ENCODE data around the gene CD33. TPM values are rescaled to one million over a fixed set of nuclear protein-coding genes. Genes with fewer than 3 reads are reported as not detected.

CD33 gene
- total and polyA plus RNA-seq, 2 of the 8 experiments (the other 6 are each of a cell fraction or from before 2014, with no cell fraction given) = 0.06 TPM; not detected in 1

DNA sequence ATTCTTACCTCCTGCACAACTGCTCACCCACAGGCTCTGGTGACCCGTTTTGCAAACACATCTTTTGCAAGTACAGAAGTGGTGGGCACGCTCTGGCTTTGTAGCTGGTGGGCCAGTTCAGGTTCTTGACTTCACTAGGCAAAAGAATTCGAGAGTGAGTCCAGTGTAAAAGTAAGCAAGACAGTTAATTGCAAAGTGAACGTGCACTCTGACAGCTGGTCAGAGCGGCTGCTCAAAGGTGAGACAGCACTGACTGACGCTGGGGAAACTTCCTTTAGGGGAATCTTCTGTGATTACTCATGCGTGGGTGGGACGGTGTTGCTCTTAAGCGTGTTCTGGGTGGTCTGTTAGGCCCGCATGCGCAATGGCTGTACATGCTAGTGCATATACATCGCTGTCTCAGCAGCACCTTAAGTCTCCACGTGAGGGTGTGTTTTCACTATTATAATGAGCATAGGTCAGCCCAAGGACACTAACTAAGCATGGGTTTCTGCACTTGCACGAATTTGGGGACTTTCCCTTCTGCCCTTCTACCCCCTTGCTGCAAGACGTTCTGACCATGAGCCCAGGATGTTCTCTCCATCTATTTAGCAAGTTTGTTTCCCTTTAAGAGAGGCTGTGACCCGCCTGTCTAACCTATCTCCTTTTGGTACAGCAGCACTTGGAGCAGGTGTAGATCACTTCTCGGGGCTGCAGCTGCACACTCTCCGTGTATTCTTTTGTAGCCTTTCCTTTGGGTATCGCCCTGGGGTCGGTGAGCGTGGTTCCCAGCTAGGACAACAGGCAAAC is 30.2 kb upstream of the CD33 start:
- 81% methylated on average over 19 of the region's 21 CpGs; no CpG with 5 or more reads in 1 of the 2 experiments for whole genome bisulfite sequencing, 2 experiments (ENCODE audit: extremely low coverage in 1 of 2, insufficient coverage in 1 of 2, insufficient read length in 1 of 2, insufficient replicate concordance in 2 of 2, low coverage in 1 of 2, low lambda C conversion rate in 2 of 2, missing lambda C conversion rate in 1 of 2)
- CTCF ChIA-PET (ENCODE audit: partially characterized antibody) = interaction anchor here (0.7 to 1.4 kb wide), 3 partner anchors 35 to 38 kb away, joined by 3 to 7 read pairs (median 4); no protein-coding TSS in a partner anchor
- no peaks in the 10 kb centered on the region for H3K79me1 ChIP-seq (ENCODE audit: low read depth, low read length)
- TF ChIP-seq BRCA1 (IDR thresholded peaks at IDR 0.05; ENCODE audit: low read depth, low read length) (no peak), NRF1 (IDR thresholded peaks at IDR 0.05; ENCODE audit: low read depth, low read length) (no peak)

More for the DNA sequence above, 30.2 kb upstream of the CD33 start:
- H3K27me3 ChIP-seq (replicated peaks in 1 of 4; ENCODE audit: control insufficient read depth in 3 of 4, extremely low read depth in 1 of 4, insufficient read depth in 3 of 4, low read length in 3 of 4) = no peaks in the 10 kb centered on the region
- no peaks in the 10 kb centered on the region for H3K4me1 ChIP-seq (replicated peaks in 1 of 4; ENCODE audit: control insufficient read depth in 3 of 4, insufficient read depth in 4 of 4, low read length in 3 of 4)
- no peak overlapping the region for H3K4ac ChIP-seq (replicated peaks; ENCODE audit: insufficient read length, low read depth, low read length)
- no peak overlapping the region for H2AK5ac ChIP-seq (ENCODE audit: low read depth, low read length)
- peaks cover 0 to 3% of the 10 kb centered on the region in 2 experiments; a peak in 1 of 4 replicates for H3K9me3 ChIP-seq (ENCODE audit: insufficient read depth in 2 of 2, low read depth in 1 of 2, low read length in 1 of 2)
- no peak overlapping the region for H4K91ac ChIP-seq (replicated peaks; ENCODE audit: insufficient read length, low read length)
- H4K5ac ChIP-seq (ENCODE audit: insufficient read length, low read depth, low read length) = no peak overlapping the region
- H3K79me2 ChIP-seq (ENCODE audit: control insufficient read depth in 1 of 2, insufficient read depth in 2 of 2, low read length in 2 of 2) = no peaks in the 10 kb centered on the region
- no peak overlapping the region for H3K27ac ChIP-seq (ENCODE audit: low read depth, low read length)
- FAIRE-seq (no peak), DNase-seq (ENCODE audit: low read depth in 1 of 2, low spot score in 2 of 2) (no peak)
- no peak overlapping the region for H2AFZ ChIP-seq (ENCODE audit: low read length)
- POLR2A ChIA-PET (ENCODE audit: partially characterized antibody) = no interaction called here
- H2BK12ac ChIP-seq (ENCODE audit: low read depth, low read length) = no peak overlapping the region
- H3K56ac ChIP-seq (replicated peaks; ENCODE audit: insufficient read length, low read depth, low read length) = no peak overlapping the region
- H3K36me3 ChIP-seq (ENCODE audit: control insufficient read depth in 2 of 4, insufficient read depth in 4 of 4, low read length in 3 of 4) = 0 out of 8 replicates have a peak, but pooled peaks cover 0 to 2% (median 0%) of the 10 kb centered on the region in 4 experiments
- no peak overlapping the region for H3K23ac ChIP-seq (ENCODE audit: insufficient read length)
- no peak overlapping the region for H2BK5ac ChIP-seq (ENCODE audit: low read depth, low read length)
- H2BK15ac ChIP-seq (ENCODE audit: low read length) = no peak overlapping the region
- H3K4me3 ChIP-seq (ENCODE audit: extremely low read depth in 1 of 4, insufficient read depth in 2 of 4, low read depth in 3 of 4, low read length in 4 of 4) = no peak overlapping the region
- H3K4me2 ChIP-seq (ENCODE audit: insufficient read depth in 1 of 2, low read depth in 2 of 2, low read length in 2 of 2) = no peak overlapping the region
- no peak overlapping the region for H4K8ac ChIP-seq (ENCODE audit: extremely low read depth, insufficient read depth, low read length)
- no peaks in the 10 kb centered on the region for H4K20me1 ChIP-seq (replicated peaks in 1 of 2; ENCODE audit: control insufficient read depth in 1 of 2, insufficient read depth in 2 of 2, low read length in 2 of 2)
- no peak overlapping the region for H2BK120ac ChIP-seq (replicated peaks; ENCODE audit: low read depth, low read length)
- H3K9ac ChIP-seq (replicated peaks in 1 of 4; ENCODE audit: extremely low read depth in 1 of 4, low read depth in 3 of 4, low read length in 3 of 4) = no peak overlapping the region
- no peaks in the 10 kb centered on the region for H3K23me2 ChIP-seq (ENCODE audit: low read depth, low read length)
- no peak overlapping the region for H2BK20ac ChIP-seq (ENCODE audit: low read length)
- H3K18ac ChIP-seq (ENCODE audit: extremely low read depth, low read length) = no peak overlapping the region
- no peak overlapping the region for H3K14ac ChIP-seq (ENCODE audit: insufficient read length)
